ENCODE measurements around the gene PRSS27.
"Not testable (repeated sequence)": the region's sequence is repeated elsewhere in the genome, so short reads cannot be mapped to it uniquely, and the experiment has no call there.

Gene PRSS27

GRCh38 chr16:2670017-2670416, 50.0 kb downstream of the PRSS27 start:
- FAIRE-seq: not testable (repeated sequence)

- not testable (repeated sequence) for FAIRE-seq
Measured at GRCh38 chr16:2669587-2669986, 50.4 kb downstream of the PRSS27 start.

GRCh38 chr16:2666671-2667070, 53.4 kb downstream of the PRSS27 start:
- FAIRE-seq: not testable (repeated sequence)

GRCh38 chr16:2664574-2664982, 55.4 kb downstream of the PRSS27 start:
- no peak for FAIRE-seq

- no peak for FAIRE-seq
Measured at GRCh38 chr16:2663553-2664546, 56.2 kb downstream of the PRSS27 start.

Measured in islet of Langerhans (tissue), 1 donor.